ENCODE measurements around the gene KIR2DL1.
"Not testable (repeated sequence)": the region's sequence is repeated elsewhere in the genome, so short reads cannot be mapped to it uniquely, and the experiment has no call there.

Gene KIR2DL1

GRCh38 chr19:54771018-54771960 lies 1.7 kb downstream of the KIR2DL1 start:
- H3K4me3 ChIP-seq (ENCODE audit: low read depth, low read length); DNase-seq (ENCODE audit: low read depth); in situ Hi-C loops (cut with HindIII; ENCODE audit: low sequenced_read_pairs): not testable (repeated sequence)

- DNase-seq (ENCODE audit: low read depth); H3K4me3 ChIP-seq (ENCODE audit: low read depth, low read length); in situ Hi-C loops (cut with HindIII; ENCODE audit: low sequenced_read_pairs): not testable (repeated sequence)
Measured at GRCh38 chr19:54772666-54773065, 3.1 kb downstream of the KIR2DL1 start.

- H3K4me3 ChIP-seq (ENCODE audit: low read depth, low read length); DNase-seq (ENCODE audit: low read depth); in situ Hi-C loops (cut with HindIII; ENCODE audit: low sequenced_read_pairs): not testable (repeated sequence)
Measured at GRCh38 chr19:54775095-54775815, 5.7 kb downstream of the KIR2DL1 start.

- H3K4me3 ChIP-seq (ENCODE audit: low read depth, low read length); DNase-seq (ENCODE audit: low read depth); in situ Hi-C loops (cut with HindIII; ENCODE audit: low sequenced_read_pairs): not testable (repeated sequence)
Measured at GRCh38 chr19:54775830-54776229, 6.2 kb downstream of the KIR2DL1 start.

GRCh38 chr19:54777851-54778250 lies 8.3 kb downstream of the KIR2DL1 start:
- in situ Hi-C loops (cut with HindIII; ENCODE audit: low sequenced_read_pairs): not testable (repeated sequence)

GRCh38 chr19:54778896-54779295 lies 9.3 kb downstream of the KIR2DL1 start:
- H3K4me3 ChIP-seq (ENCODE audit: low read depth, low read length); in situ Hi-C loops (cut with HindIII; ENCODE audit: low sequenced_read_pairs); DNase-seq (ENCODE audit: low read depth): not testable (repeated sequence)

More at GRCh38 chr19:54777851-54778250, 8.3 kb downstream of the KIR2DL1 start:
- DNase-seq (ENCODE audit: low read depth); H3K4me3 ChIP-seq (ENCODE audit: low read depth, low read length): not testable (repeated sequence)

- H3K4me3 ChIP-seq (ENCODE audit: low read depth, low read length); in situ Hi-C loops (cut with HindIII; ENCODE audit: low sequenced_read_pairs): not testable (repeated sequence)
Measured at GRCh38 chr19:54782916-54783315, 13.3 kb downstream of the KIR2DL1 start.

GRCh38 chr19:54786091-54786723 lies 16.6 kb downstream of the KIR2DL1 start:
- DNase-seq (ENCODE audit: low read depth); in situ Hi-C loops (cut with HindIII; ENCODE audit: low sequenced_read_pairs): not testable (repeated sequence)

More at GRCh38 chr19:54782916-54783315, 13.3 kb downstream of the KIR2DL1 start:
- DNase-seq (ENCODE audit: low read depth): not testable (repeated sequence)

GRCh38 chr19:54788154-54788553 lies 18.6 kb downstream of the KIR2DL1 start:
- DNase-seq (ENCODE audit: low read depth); in situ Hi-C loops (cut with HindIII; ENCODE audit: low sequenced_read_pairs); H3K4me3 ChIP-seq (ENCODE audit: low read depth, low read length): not testable (repeated sequence)

More at GRCh38 chr19:54786091-54786723, 16.6 kb downstream of the KIR2DL1 start:
- H3K4me3 ChIP-seq (ENCODE audit: low read depth, low read length): not testable (repeated sequence)

- DNase-seq (ENCODE audit: low read depth): no peak
- no peak for TF ChIP-seq CTCF (IDR thresholded peaks at IDR 0.05; ENCODE audit: low read depth, low read length, missing control alignments)
- no peak overlapping the region for H3K4me3 ChIP-seq (ENCODE audit: low read depth, low read length)
- in situ Hi-C loops (cut with HindIII; ENCODE audit: low sequenced_read_pairs): no loop called here
Measured at GRCh38 chr19:54790711-54791110, 21.1 kb downstream of the KIR2DL1 start.

GRCh38 chr19:54791476-54791875 lies 21.9 kb downstream of the KIR2DL1 start:
- no peak for TF ChIP-seq CTCF (IDR thresholded peaks at IDR 0.05; ENCODE audit: low read depth, low read length, missing control alignments)
- in situ Hi-C loops (cut with HindIII; ENCODE audit: low sequenced_read_pairs): no loop called here
- DNase-seq (ENCODE audit: low read depth): no peak
- H3K4me3 ChIP-seq (ENCODE audit: low read depth, low read length): no peak overlapping the region
